Non-pigmented ciliary epithelial cell (primary cell): ENCODE data around the gene ARHGEF3.

Experiments used
- DNase-seq: peaks from one replicate; pipeline ENCODE4 v3.0.0-alpha.2; 2010; ENCODE audit warnings: low read depth

ARHGEF3 gene

GRCh38 chr3:56795097-56795828, 6.5 kb downstream of the ARHGEF3 start:
- DNase-seq = no peak

GRCh38 chr3:56792193-56792592, 9.6 kb downstream of the ARHGEF3 start:
- DNase-seq = no peak

DNA sequence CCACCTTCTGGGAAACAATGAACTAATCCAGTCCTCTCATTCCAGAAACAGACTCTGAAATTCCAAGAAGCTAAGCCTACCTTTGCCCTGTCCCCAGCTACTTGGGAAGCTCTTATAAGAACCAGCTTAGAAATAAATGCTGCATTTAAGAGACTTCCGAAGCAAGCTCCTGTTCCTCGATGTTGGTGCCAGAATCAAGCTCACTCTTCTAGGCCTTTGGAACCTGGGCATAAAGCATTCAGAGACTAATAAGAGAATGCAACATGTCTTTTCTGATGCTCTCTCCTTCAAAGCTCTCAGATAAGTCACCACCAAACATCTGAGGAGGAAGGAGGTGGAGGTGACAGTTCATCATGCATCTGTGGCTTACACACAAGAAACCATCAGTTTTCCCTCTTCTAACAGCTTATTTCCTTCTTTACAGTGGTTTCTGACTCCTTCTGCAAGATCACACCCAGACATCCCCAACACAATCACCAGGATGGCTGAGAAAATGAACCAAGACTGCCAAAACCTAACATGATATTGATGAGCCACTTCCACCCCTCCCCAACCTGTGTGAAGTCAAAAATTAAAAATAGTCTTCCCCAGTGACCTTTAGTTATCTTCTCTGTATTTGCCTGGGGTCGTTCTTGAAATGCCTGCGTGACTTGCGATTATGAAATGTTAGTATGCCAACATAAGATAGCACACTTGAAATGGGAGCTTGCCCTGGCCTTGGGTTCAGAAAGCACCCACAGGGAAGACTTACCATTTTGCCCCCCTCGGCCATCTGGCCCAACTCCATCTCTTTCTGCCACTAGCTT, 11.5 kb downstream of the ARHGEF3 start:
- DNase-seq = no peak

DNA sequence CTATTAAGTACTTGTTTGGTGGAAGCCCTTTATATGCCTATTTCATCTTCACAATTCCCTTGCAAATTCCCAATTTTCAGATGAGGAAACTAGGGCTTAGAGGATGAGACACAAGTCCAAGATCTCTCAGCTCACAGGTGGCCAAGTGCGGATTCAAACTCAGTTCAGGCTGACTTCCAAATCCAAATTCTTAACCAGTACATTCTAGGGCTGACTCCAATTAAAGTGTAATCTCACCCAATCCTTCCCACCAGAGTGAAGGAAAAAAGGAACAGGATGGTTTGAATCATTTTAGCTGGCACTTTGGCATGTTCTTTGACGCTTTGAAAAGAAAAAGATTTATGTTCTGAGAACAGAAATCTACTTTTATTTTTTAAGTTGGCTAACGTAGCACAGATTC, 12.7 kb downstream of the ARHGEF3 start:
- no peak for DNase-seq

- no peak for DNase-seq
Observed at GRCh38 chr3:56788521-56788920, 13.2 kb downstream of the ARHGEF3 start.

DNA sequence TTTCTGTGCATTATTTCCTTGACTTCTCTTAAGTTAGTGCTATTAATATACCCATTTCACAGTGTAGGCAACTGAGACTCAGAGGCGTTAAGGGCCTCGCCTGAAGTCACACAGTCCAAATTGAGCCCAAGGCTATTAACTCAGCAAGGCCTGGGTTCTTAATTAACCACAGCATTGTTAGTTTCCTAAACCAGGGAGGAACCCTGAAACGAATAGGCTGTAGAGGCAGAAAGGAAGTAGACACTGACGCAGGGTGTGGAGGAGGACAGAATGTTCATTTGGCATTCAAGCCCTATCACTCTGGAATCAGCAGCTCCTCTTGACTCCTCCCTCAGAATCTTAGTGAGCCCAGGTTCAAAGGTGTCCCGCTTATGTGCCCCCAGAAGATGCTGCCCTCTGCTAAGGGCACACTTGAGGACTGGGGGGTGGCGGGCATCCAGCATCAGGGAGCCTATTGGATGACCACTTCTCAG, 13.9 kb downstream of the ARHGEF3 start:
- no peak for DNase-seq

- DNase-seq = no peak
Observed at GRCh38 chr3:56787258-56787775, 14.4 kb downstream of the ARHGEF3 start.

DNA sequence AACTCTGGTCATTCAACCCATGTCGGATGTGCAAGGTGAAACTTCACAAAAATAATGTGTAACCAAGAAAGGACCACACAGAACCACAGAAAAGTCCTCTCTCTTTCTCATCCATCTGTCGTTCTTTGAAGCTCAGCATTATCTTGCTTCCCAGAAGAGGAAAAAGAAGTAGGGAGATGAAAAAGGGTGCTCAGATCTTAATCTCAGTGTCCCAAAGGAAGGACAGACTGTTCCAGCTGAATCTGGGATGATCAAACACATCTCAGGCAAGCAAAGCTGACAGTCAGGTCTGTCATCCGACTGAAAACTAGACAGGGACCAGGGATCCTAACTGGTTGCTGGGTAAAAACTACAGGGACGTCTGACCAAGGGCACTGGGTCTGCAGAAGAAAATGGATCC, 16.2 kb downstream of the ARHGEF3 start:
- no peak for DNase-seq

- no peak for DNase-seq
Observed at GRCh38 chr3:56784448-56785001, 17.2 kb downstream of the ARHGEF3 start.

- DNase-seq = peak; percentile 54
Observed at GRCh38 chr3:56783644-56784447, 17.9 kb downstream of the ARHGEF3 start.

DNA sequence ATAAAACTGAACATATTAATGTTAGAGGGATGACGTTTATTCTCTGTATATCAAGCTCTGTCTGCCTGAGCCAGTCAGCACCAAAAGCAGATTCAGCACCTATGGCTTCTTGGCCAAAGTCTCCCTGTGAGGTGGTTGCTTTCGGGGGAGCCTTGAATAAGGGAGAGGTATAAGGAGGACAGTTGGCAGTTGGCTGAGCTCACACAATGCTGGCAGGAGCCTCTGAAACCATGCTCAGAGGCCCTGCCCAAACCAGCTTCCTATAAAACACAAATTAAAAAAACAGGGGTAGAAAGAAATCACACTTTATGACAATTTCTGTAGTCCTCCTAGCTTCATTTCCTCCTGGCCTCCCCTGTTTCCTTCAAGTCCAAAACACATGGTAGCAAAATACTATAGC, 18.8 kb downstream of the ARHGEF3 start:
- no peak for DNase-seq

- DNase-seq = no peak
Observed at GRCh38 chr3:56782215-56782614, 19.5 kb downstream of the ARHGEF3 start.

GRCh38 chr3:56781762-56782161, 20.0 kb downstream of the ARHGEF3 start:
- no peak for DNase-seq

GRCh38 chr3:56780936-56781335, 20.8 kb downstream of the ARHGEF3 start:
- no peak for DNase-seq

GRCh38 chr3:56778893-56779292, 22.9 kb downstream of the ARHGEF3 start:
- DNase-seq = no peak

DNA sequence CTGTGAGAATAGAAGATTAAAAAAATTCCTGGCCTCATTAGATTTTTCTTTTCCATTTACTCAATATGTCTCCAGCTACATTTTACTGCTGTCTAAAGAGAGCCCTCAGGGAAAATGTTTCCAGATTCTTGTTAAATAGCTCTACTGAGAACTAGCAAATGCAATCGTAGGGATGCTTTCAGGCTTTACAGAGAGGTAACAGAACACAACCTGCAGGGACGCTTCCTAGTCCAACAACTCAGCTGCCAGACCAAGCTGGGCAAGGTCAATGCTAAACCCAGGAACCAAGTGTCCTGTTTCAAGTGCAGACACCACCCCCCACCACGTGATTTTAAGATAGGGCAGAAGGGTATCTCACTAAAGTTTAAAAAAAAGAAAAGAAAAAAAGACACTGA, 25.2 kb downstream of the ARHGEF3 start:
- DNase-seq = no peak

- DNase-seq = no peak
Observed at GRCh38 chr3:56775838-56776555, 25.8 kb downstream of the ARHGEF3 start.

GRCh38 chr3:56775445-56775837, 26.3 kb downstream of the ARHGEF3 start:
- no peak for DNase-seq

- no peak for DNase-seq
Observed at GRCh38 chr3:56773986-56774385, 27.8 kb downstream of the ARHGEF3 start.

- no peak for DNase-seq
Observed at GRCh38 chr3:56772952-56773938, 28.5 kb downstream of the ARHGEF3 start.
